Measurements from ENCODE around the gene UNC93A.

- TF ChIP-seq CTCF (IDR thresholded peaks at IDR 0.05; ENCODE audit: poor library complexity) (no peak), EZH2 (IDR thresholded peaks at IDR 0.05; ENCODE audit: borderline replicate concordance) (no peak)
Measured at GRCh38 chr6:167296902-167297301, 5.8 kb downstream of the UNC93A start.

All from hepatocyte (in vitro differentiated cells).